Activated naive CD8-positive, alpha-beta T cell treated with anti-CD3 and anti-CD28 coated beads, Interleukin-2, amount 10 ng/mL, durations not matched to agents 7 days and 5 days (primary cell): Measurements from ENCODE around the gene TMEM185B. TPM values are rescaled to one million over a fixed set of nuclear protein-coding genes. Genes with fewer than 3 reads are reported as not detected.

ENCODE experiments used
- ATAC-seq: fragments of 150-1000 bp; cut with Tn5 transposase; one replicate; pipeline ENCODE4 v1.10.0; 2021; ENCODE audit warnings: low read depth, moderate library complexity
- POLR2A ChIA-PET: fragments of 350-600 bp; sonication (Branson Sonifier 250); formaldehyde crosslinking; loops from one replicate; lab custom pipeline; 2021; ENCODE audit warnings: antibody characterized with exemption; lab: Charles Lee
- DNase-seq: peaks from one replicate; pipeline ENCODE4 v3.0.0; 2021
- H3K27ac Mint-ChIP-seq: one replicate; pipeline ENCODE4 v1.8.0; 2022; ENCODE audit warnings: mild to moderate bottlenecking, mixed read lengths
- H3K27me3 Mint-ChIP-seq: one replicate; pipeline ENCODE4 v1.8.0; 2022; ENCODE audit warnings: mild to moderate bottlenecking, moderate library complexity, mixed read lengths
- H3K36me3 Mint-ChIP-seq: one replicate; pipeline ENCODE4 v1.8.0; 2021; ENCODE audit warnings: mild to moderate bottlenecking, mixed read lengths
- H3K4me1 Mint-ChIP-seq: one replicate; pipeline ENCODE4 v1.8.0; 2021; ENCODE audit warnings: mixed read lengths
- H3K4me3 Mint-ChIP-seq: one replicate; pipeline ENCODE4 v1.8.0; 2022; ENCODE audit warnings: mild to moderate bottlenecking, moderate library complexity, mixed read lengths
- H3K9me3 Mint-ChIP-seq: one replicate; pipeline ENCODE4 v1.8.0; 2021; ENCODE audit warnings: mixed read lengths
- total RNA-seq, 2 experiments: library from RNA; stranded (reverse); gene quantifications; one replicate each; pipeline ENCODE4 v1.2.3, GENCODE V29; 2021

TMEM185B gene
- total RNA-seq, 2 experiments from 2014 or later: 23.4 to 26.2 TPM

- H3K4me1 Mint-ChIP-seq: peaks cover 68% of the 10 kb centered on the region
- H3K27me3 Mint-ChIP-seq: no peaks in the 10 kb centered on the region
- H3K4me3 Mint-ChIP-seq: peak overlapping the region; percentile 87
- peaks cover 4% of the 10 kb centered on the region for H3K9me3 Mint-ChIP-seq
- DNase-seq: peak; percentile 30
- peak overlapping the region; percentile 84 for H3K27ac Mint-ChIP-seq
- POLR2A ChIA-PET: interaction anchor here (1.5 kb wide), 1 partner anchor 48 kb away, joined by 5 read pairs; no protein-coding TSS in a partner anchor
- peaks cover 46% of the 10 kb centered on the region for H3K36me3 Mint-ChIP-seq
- no peak for ATAC-seq
Measured at GRCh38 chr2:120224735-120225548, 1.7 kb upstream of the TMEM185B start.

GRCh38 chr2:120224256-120224655 is 1.1 kb upstream of the TMEM185B start:
- Mint-ChIP-seq H3K36me3 (peaks cover 46% of the 10 kb centered on the region), H3K9me3 (peaks cover 4% of the 10 kb centered on the region), H3K27me3 (no peaks in the 10 kb centered on the region), H3K4me3 (peak overlapping the region; percentile 87), H3K27ac (peak overlapping the region; percentile 84), H3K4me1 (peaks cover 66% of the 10 kb centered on the region)
- no peak for ATAC-seq
- DNase-seq: peak; percentile 36
- POLR2A ChIA-PET: interaction anchor here (3.2 kb wide), 1 partner anchor 8 kb away, joined by 35 read pairs; no protein-coding TSS in a partner anchor

DNA sequence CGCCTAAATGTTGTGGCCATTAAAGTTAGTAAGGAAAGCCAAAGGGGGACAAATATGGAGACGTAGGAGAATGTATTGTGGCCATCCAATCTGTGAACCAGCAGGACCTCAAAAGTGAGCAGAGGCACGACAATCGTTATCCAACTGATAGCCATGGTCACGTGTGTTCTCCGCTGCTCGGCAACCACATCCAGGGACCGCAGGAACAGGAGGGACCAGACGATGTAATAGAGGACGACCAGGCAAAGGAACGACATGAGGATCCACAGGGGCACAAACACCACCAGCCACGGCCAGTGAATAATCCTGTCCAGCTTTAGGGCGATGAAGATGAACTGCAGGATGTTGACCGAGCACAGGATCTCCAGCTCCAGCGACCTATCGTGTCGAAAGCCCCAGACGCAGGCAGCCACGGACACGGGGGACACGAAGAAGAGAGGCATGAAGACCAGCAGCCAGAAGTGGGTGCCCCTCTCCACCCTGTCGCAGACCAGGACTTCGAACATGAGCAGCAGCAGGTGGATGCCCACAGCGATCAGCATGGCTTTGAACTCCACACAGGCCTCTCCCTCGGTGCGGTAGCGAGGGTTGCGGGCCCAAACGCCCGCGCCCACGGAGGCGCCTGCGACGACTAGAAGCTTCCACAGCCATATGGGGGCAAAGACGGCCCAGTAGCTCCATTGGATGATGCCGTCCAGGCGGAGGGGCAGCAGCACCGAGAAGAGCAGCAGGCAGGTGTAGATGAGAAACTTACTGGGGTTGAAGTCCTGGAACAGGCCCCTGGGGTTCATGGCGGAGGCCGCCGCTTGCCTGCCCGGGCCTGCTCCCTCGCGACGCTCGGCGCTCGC is 790 bp downstream of the TMEM185B start:
- POLR2A ChIA-PET: interaction anchor here (0.7 to 3.2 kb wide), 10 partner anchors 8 to 91 kb away, joined by 3 to 35 read pairs (median 5); no protein-coding TSS in a partner anchor
- DNase-seq: no peak
- peaks cover 46% of the 10 kb centered on the region for H3K36me3 Mint-ChIP-seq

GRCh38 chr2:120221616-120222015 is 1.6 kb downstream of the TMEM185B start:
- Mint-ChIP-seq H3K4me1 (peaks cover 45% of the 10 kb centered on the region), H3K9me3 (peaks cover 5% of the 10 kb centered on the region), H3K27me3 (no peaks in the 10 kb centered on the region), H3K27ac (no peak overlapping the region), H3K4me3 (peak overlapping the region; percentile 75), H3K36me3 (peaks cover 52% of the 10 kb centered on the region)
- no peak for DNase-seq
- no peak for ATAC-seq
- POLR2A ChIA-PET: interaction anchor here (3.2 kb wide), 1 partner anchor 11 kb away, joined by 35 read pairs; no protein-coding TSS in a partner anchor

More for the DNA sequence above, 790 bp downstream of the TMEM185B start:
- ATAC-seq: no peak
- H3K4me3 Mint-ChIP-seq: peak overlapping the region; percentile 75
- peak overlapping the region; percentile 82 for H3K27ac Mint-ChIP-seq
- H3K27me3 Mint-ChIP-seq: no peaks in the 10 kb centered on the region
- H3K4me1 Mint-ChIP-seq: peaks cover 51% of the 10 kb centered on the region
- H3K9me3 Mint-ChIP-seq: peaks cover 4% of the 10 kb centered on the region

GRCh38 chr2:120220756-120221155 is 2.4 kb downstream of the TMEM185B start:
- DNase-seq (no peak), ATAC-seq (no peak)
- POLR2A ChIA-PET: no interaction called here
- H3K27ac Mint-ChIP-seq: peak overlapping the region; percentile 13
- H3K36me3 Mint-ChIP-seq: peaks cover 55% of the 10 kb centered on the region
- H3K4me3 Mint-ChIP-seq: peak overlapping the region; percentile 25
- peaks cover 42% of the 10 kb centered on the region for H3K4me1 Mint-ChIP-seq
- peaks cover 6% of the 10 kb centered on the region for H3K9me3 Mint-ChIP-seq
- H3K27me3 Mint-ChIP-seq: no peaks in the 10 kb centered on the region

DNA sequence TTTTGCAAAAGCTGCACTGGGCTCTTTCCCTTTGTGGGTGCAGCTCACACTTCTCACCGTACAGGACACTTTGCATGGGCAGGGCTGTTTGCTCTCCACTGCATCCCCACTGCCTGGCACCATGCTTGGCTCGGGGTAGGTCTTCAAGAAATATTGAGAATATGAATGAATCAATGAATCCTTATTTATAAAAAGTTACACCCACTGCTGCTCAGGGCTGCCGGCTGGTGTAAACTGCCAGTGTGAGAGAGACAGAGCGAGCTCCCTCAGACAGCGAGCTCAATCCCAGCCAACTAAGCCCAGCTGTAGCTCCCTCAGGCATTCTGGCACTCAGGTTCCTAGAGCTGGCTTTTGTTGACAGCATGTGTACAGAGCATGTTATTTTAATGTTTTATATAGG is 3.4 kb downstream of the TMEM185B start:
- Mint-ChIP-seq H3K4me1 (peaks cover 41% of the 10 kb centered on the region), H3K27me3 (no peaks in the 10 kb centered on the region)
- POLR2A ChIA-PET: no interaction called here

DNA sequence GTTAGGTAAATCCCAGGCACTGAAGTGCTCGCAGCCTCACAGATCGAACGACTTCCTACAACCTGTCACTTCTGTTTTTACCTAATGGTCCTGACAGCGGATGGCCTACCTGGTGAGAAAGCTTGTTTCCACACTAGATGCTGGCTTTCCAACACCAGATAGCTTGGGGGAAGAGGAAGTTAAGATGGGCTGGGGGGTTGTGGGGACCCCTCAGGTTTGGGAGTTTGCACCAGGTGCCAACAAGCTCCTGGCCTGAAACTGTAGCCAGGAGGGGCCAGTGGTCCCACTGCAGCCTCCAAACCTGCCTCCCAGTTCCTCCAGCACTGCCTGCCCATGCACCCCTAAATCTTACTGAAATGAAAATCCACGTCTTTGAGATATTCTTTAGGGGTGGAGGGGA is 3.9 kb downstream of the TMEM185B start:
- peaks cover 6% of the 10 kb centered on the region for H3K9me3 Mint-ChIP-seq
- H3K4me3 Mint-ChIP-seq: no peak overlapping the region
- H3K27ac Mint-ChIP-seq: no peak overlapping the region
- no peak for DNase-seq
- peaks cover 38% of the 10 kb centered on the region for H3K4me1 Mint-ChIP-seq
- peaks cover 55% of the 10 kb centered on the region for H3K36me3 Mint-ChIP-seq
- H3K27me3 Mint-ChIP-seq: no peaks in the 10 kb centered on the region
- POLR2A ChIA-PET: interaction anchor here (0.6 kb wide), 1 partner anchor 13 kb away, joined by 3 read pairs; no protein-coding TSS in a partner anchor
- ATAC-seq: no peak

More for the DNA sequence above, 3.4 kb downstream of the TMEM185B start:
- DNase-seq: no peak
- no peak for ATAC-seq
- no peak overlapping the region for H3K4me3 Mint-ChIP-seq
- no peak overlapping the region for H3K27ac Mint-ChIP-seq
- peaks cover 55% of the 10 kb centered on the region for H3K36me3 Mint-ChIP-seq
- peaks cover 6% of the 10 kb centered on the region for H3K9me3 Mint-ChIP-seq

- Mint-ChIP-seq H3K36me3 (peaks cover 55% of the 10 kb centered on the region), H3K9me3 (peaks cover 6% of the 10 kb centered on the region), H3K27me3 (no peaks in the 10 kb centered on the region), H3K4me3 (no peak overlapping the region), H3K4me1 (peaks cover 30% of the 10 kb centered on the region), H3K27ac (no peak overlapping the region)
- DNase-seq (no peak), ATAC-seq (no peak)
- POLR2A ChIA-PET: no interaction called here
Measured at GRCh38 chr2:120218181-120218580, 5.0 kb downstream of the TMEM185B start.

DNA sequence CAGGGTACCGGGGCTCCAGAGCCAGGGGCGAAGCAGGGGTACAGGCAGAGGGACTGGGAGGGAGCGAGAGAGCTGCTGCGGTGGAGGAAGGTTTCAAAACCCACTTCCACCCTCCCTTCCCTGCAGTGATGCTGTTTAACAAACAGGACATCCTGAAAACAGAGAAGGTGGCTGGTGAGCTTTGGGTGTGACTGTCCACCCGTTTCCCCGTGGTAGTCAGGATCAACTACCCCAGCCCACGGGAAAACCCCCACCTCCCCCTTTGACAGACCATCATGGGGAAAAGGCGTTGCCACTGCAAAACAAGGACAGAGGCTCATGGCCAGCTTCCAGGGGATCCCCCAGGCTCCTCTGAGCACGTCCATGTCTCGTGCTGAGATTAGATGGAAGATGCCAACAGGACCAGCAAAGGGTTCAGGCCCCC is 12.9 kb downstream of the TMEM185B start:
- H3K36me3 Mint-ChIP-seq: peaks cover 2% of the 10 kb centered on the region
- H3K27me3 Mint-ChIP-seq: no peaks in the 10 kb centered on the region
- H3K9me3 Mint-ChIP-seq: no peaks in the 10 kb centered on the region
- peak overlapping the region; percentile 61 for H3K4me3 Mint-ChIP-seq
- peaks cover 16% of the 10 kb centered on the region for H3K4me1 Mint-ChIP-seq
- H3K27ac Mint-ChIP-seq: peak overlapping the region; percentile 85
- POLR2A ChIA-PET: interaction anchor here (1.8 kb wide), 1 partner anchor 13 kb away, joined by 9 read pairs; the partner anchor contains the start of gene TMEM185B
- no peak for DNase-seq
- ATAC-seq: peak; percentile 82

- no peaks in the 10 kb centered on the region for H3K27me3 Mint-ChIP-seq
- peak overlapping the region; percentile 85 for H3K27ac Mint-ChIP-seq
- POLR2A ChIA-PET: interaction anchor here (1.8 kb wide), 1 partner anchor 13 kb away, joined by 9 read pairs; the partner anchor contains the start of gene TMEM185B
- H3K4me1 Mint-ChIP-seq: peaks cover 16% of the 10 kb centered on the region
- peaks cover 2% of the 10 kb centered on the region for H3K36me3 Mint-ChIP-seq
- peak; percentile 37 for ATAC-seq
- DNase-seq: no peak
- H3K4me3 Mint-ChIP-seq: peak overlapping the region; percentile 61
- H3K9me3 Mint-ChIP-seq: no peaks in the 10 kb centered on the region
Measured at GRCh38 chr2:120209427-120210269, 13.6 kb downstream of the TMEM185B start.

DNA sequence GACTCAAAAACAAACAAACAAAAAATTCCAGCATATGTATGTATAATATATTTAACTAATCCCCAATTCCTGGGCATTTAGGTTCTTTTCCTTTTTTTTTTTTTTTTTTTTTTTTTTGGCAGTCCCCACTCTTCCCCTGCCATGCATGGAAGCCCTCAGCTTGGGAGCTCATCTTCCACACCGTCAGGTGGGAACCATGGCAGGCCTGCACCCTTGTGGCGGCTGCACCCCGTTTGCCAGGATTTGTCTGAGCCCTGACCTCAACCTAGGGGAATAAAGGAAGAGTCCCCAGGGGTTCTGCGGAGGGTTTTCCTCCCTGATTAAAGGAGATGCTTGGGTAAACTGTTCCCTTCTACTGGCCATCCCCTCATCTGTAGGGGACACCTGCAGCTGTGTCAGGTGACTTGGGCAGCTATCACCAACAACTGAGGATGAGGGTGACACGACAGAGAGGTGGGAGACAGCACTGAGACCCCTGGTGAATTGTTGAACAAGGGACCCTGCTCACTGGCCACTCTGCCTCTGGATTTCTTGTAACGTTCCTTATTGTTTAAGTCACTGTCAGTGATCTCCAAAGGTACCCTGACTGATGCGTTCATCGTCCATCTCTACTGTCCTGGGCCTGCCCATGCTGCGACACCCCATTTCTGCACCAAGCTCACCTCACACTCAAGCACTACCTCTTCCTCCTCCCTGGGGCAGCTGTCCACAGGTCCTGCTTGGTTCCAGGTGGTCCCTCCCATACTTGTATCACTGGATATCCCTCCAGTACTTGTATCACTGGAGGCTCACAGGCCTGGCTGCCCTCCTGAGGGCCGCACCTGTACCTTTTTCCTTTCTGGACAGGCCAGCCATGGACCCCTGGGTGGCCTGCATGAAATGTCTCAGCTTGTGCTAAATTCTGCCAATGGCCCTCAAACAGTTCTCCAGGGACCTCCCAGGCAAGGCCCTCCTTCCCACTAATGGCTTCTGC is 14.5 kb downstream of the TMEM185B start:
- Mint-ChIP-seq H3K4me1 (peaks cover 16% of the 10 kb centered on the region), H3K4me3 (no peak overlapping the region), H3K36me3 (peaks cover 2% of the 10 kb centered on the region), H3K27me3 (no peaks in the 10 kb centered on the region), H3K9me3 (no peaks in the 10 kb centered on the region), H3K27ac (peak overlapping the region; percentile 85)
- POLR2A ChIA-PET: interaction anchor here (0.6 to 1.9 kb wide), 3 partner anchors 14 to 36 kb away, joined by 3 to 9 read pairs (median 5); partner anchors contain the start of gene TMEM185B
- ATAC-seq: no peak
- DNase-seq: no peak
